SJCRH30 (cell line): ENCODE data around the gene CIB2. TPM values are rescaled to one million over a fixed set of nuclear protein-coding genes. Genes with fewer than 3 reads are reported as not detected.

Experiments
- DNase-seq, 2 experiments: peaks; one replicate each; pipeline ENCODE4 v3.0.0-alpha.2; 2015 to 2020
- H3K27ac ChIP-seq: fragments of 250-450 bp; sonication (Bioruptor Pico); 2 replicates; pipeline ENCODE4 v1.5.1; 2020; ENCODE audit warnings: mild to moderate bottlenecking, moderate library complexity
- H3K27me3 ChIP-seq: fragments of 250-450 bp; sonication (Bioruptor Pico); 2 replicates; pipeline ENCODE4 v1.5.1; 2020; ENCODE audit warnings: mild to moderate bottlenecking, moderate library complexity
- H3K36me3 ChIP-seq: fragments of 250-450 bp; sonication (Bioruptor Pico); 2 replicates; pipeline ENCODE4 v1.5.1; 2020; ENCODE audit warnings: mild to moderate bottlenecking, moderate library complexity
- H3K4me1 ChIP-seq: fragments of 250-450 bp; sonication (Bioruptor Pico); 2 replicates; pipeline ENCODE4 v1.5.1; 2020; ENCODE audit warnings: mild to moderate bottlenecking, moderate library complexity
- H3K4me3 ChIP-seq: fragments of 250-450 bp; sonication (Bioruptor Pico); 2 replicates; pipeline ENCODE4 v1.5.1; 2020; ENCODE audit warnings: mild to moderate bottlenecking, moderate library complexity
- H3K9me3 ChIP-seq: fragments of 250-450 bp; sonication (Bioruptor Pico); replicated peaks from 2 replicates; pipeline ENCODE4 v1.5.1; 2020; ENCODE audit warnings: mild to moderate bottlenecking, moderate library complexity
- total RNA-seq: library from RNA; depleted of rRNA; stranded (reverse); fragments of >200 nt; shearing (Covaris generic); gene quantifications from 2 replicates; pipeline ENCODE4 v1.2.3, GENCODE V29; 2014

The CIB2 gene
- total RNA-seq, 1 experiment from 2014 or later, result 0.59 TPM

DNA sequence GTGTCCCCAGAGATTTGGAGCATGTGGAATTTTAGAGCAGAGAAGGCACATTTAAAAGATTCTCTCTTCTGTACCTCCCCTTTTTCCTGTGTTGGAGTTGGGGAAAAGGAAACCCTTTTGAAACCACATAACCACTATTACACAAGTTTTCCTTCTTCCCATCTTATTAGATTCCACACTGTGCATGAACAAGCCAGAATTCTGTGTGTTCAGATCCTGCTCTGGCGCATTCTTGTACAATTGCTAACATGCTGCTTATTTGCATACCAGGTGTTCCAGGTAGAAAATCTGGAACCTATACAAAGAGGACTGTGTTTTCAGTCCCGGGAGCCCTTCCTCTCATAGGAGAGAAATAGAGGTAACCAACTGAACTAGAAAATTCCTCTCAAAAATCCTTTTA lies 2.6 kb upstream of the CIB2 start:
- H3K27ac ChIP-seq, result no peak overlapping the region
- no peaks in the 10 kb centered on the region for H3K27me3 ChIP-seq
- H3K36me3 ChIP-seq, result no peaks in the 10 kb centered on the region
- DNase-seq, result no peak
- H3K4me3 ChIP-seq, result no peak overlapping the region
- no peaks in the 10 kb centered on the region for H3K4me1 ChIP-seq
- H3K9me3 ChIP-seq, result no peaks in the 10 kb centered on the region

DNA sequence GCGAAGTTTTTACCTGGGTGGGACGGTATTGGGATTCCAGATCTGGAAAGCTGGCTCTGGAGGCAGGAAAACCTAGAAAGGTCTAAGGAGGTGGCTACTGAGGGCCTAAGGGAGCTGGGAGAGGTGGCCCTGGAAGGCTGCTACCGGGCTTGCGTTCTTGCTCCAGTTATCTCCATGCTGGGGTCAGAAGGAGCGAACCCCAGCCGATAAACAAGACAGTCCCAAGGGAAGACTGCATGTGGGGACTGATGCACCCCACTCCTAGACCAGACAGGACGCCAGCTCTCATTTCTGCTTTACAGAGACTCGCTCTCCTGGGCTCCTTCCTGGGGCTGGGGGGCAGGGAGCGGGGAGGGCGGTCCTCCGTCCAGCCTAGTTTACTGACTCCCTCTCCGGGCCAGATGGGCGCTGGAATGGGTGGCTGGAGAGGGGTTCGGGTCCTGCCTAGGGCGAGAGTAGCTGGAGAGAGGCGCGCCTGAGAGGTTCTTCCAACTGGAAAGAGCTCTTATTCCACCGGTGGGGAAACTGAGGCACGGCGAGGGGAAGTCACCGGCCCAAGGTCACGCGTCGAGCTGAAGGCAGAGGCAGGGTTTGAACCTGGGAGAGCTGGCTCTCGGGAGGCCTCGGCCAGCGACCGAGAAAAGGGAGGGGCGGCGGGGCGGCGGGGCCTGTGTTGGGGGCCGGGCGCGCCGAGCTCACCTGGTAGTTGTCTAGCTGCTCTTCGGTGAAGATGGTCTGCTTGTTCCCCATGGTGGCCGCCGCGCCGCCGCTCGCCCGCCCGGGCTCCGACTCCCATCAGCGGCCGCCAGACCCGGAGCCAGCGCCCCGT lies 565 bp downstream of the CIB2 start:
- Histone ChIP-seq H3K27me3 (no peaks in the 10 kb centered on the region), H3K4me3 (no peak overlapping the region; the same call in 1 of the 2 replicates), H3K4me1 (no peaks in the 10 kb centered on the region), H3K27ac (no peak overlapping the region), H3K9me3 (no peaks in the 10 kb centered on the region), H3K36me3 (no peaks in the 10 kb centered on the region)
- DNase-seq, result no peak

DNA sequence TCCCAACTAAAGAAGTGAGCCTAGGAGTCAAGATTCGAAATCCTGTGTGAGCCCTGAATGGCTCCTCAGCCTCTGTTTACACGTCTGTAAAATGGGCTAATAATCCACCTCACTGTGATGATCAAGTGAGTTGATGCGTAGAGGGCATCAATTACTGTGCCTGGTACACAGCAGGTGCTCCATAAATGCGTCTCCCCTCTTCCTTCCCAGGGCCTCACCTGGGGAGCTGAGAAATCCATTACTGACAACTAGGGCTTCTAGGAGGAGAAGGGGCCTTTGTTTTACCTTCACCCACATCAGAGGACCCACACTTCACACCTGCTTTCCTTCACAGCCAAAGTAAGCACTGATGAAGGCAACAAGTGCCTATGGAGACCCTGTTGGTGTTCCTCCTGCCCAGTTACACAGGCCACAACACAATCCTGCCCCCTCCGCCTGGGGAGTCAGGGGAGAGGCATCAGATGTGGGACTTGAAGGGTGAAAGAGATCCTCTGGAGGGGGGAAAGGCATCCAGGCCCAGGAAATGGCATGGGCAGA lies 1.4 kb downstream of the CIB2 start:
- Histone ChIP-seq H3K4me1 (no peaks in the 10 kb centered on the region), H3K27me3 (no peaks in the 10 kb centered on the region), H3K27ac (no peak overlapping the region), H3K4me3 (no peak overlapping the region), H3K36me3 (no peaks in the 10 kb centered on the region), H3K9me3 (no peaks in the 10 kb centered on the region)
- no peak for DNase-seq

DNA sequence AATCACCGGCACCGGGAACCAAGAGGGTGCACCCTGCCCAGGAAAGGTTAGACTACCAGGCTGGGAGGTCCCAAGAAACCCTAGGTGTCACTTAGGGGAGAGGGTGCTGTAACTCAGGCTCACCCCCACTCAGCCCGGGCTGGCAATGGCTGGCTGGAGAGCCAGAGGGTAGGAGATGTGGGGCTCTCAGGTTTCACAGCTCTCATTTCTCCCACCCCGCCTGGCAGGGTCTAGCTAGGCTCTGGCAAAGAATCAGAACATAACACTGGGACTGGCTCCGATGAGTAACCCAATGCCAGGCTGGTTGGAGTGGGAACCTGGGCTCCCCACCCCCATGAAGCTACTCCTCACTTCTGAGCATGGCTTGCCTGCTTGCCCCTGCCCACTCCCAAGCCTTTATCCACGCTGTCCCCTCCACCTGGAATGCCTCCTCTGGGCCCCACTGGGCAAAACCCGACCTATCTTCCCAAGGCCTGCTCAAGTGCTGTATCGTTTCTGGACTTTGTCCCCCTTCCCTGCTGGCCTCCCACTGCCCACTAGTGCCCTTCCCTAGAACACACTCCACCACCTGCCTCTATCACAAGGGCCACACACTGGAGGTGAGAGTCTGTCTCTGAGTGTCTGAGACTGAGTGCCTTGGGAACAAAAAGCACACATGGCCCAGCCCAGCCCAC lies 2.0 kb downstream of the CIB2 start:
- H3K4me1 ChIP-seq, result no peaks in the 10 kb centered on the region
- H3K9me3 ChIP-seq, result no peaks in the 10 kb centered on the region
- H3K27ac ChIP-seq, result no peak overlapping the region
- peak in 1 of 2 experiments; percentile 39 for DNase-seq
- no peaks in the 10 kb centered on the region for H3K36me3 ChIP-seq
- no peaks in the 10 kb centered on the region for H3K27me3 ChIP-seq
- H3K4me3 ChIP-seq, result no peak overlapping the region

DNA sequence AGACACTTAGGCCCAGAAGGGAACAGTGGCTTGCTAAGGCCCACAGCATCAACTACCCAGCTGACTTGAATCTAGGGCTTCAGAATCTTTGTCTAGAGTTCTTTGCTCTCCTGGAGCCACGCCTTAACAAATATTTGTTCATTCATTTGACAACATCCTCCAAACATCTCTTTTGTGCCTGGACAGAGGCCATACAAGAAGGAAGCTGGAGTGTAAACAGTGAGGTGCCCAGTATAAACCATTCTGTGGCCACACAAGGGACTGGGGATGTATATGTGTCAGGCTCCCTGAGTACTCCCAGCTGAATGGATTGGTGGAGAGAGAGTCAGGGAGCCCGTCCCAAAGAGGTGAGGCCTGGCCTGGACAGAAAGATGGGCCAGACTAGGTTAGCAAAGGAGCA lies 3.4 kb downstream of the CIB2 start:
- Histone ChIP-seq H3K36me3 (no peaks in the 10 kb centered on the region), H3K9me3 (no peaks in the 10 kb centered on the region), H3K27ac (no peak overlapping the region), H3K4me1 (no peaks in the 10 kb centered on the region), H3K4me3 (no peak overlapping the region), H3K27me3 (no peaks in the 10 kb centered on the region)
- no peak for DNase-seq

DNA sequence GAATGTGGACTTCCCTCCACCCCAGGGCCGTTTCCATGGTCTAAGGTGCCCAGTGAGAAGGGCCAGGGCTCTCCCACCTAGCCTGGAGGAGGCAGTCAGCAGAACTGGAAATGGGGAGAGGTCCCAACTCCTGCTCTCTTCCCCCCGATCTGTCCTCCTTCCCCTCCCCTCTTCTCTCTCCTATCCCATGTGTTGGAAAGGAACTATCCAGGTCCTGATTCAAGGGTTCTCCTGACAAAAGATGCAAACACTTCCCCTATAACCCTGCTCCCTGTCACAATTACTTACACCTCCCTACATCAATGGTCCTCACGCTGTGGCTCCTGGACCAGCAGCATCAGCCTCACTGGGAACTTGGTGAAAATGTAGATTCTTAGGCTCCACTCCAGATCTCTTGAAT lies 6.0 kb downstream of the CIB2 start:
- DNase-seq, result no peak
- peaks cover 4% of the 10 kb centered on the region; the same call in 1 of the 2 replicates for H3K4me1 ChIP-seq
- 0 out of 2 replicates have a peak, but pooled peaks cover 2% of the 10 kb centered on the region for H3K27me3 ChIP-seq
- no peak overlapping the region for H3K4me3 ChIP-seq
- no peaks in the 10 kb centered on the region for H3K36me3 ChIP-seq
- H3K9me3 ChIP-seq, result no peaks in the 10 kb centered on the region
- H3K27ac ChIP-seq, result no peak overlapping the region

DNA sequence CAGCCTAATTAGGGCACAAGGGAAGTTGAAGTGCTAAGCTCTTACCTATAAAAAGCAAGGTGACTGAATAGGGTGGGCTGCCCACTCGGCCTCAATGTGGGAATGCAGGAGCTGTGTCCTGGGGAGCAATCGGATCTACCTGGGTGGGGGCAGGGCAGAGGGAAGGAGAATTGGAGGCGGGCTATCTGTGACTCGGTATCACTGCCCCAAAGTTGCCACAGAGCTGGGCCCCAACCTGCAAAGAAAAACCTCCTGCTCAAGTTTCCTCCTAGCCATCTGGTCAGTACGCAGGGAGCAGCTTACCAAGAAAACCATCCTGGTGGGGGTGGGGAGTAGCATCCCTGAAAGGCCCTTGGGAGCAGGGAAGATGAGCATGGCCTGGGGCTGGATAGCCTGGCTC lies 10.7 kb downstream of the CIB2 start:
- peaks cover 11% of the 10 kb centered on the region; the same call in 1 of the 2 replicates for H3K27me3 ChIP-seq
- H3K9me3 ChIP-seq, result no peaks in the 10 kb centered on the region
- no peak overlapping the region for H3K4me3 ChIP-seq
- no peak overlapping the region for H3K27ac ChIP-seq
- no peak for DNase-seq
- H3K36me3 ChIP-seq, result no peaks in the 10 kb centered on the region
- H3K4me1 ChIP-seq, result peaks cover 4% of the 10 kb centered on the region; the same call in 1 of the 2 replicates

DNA sequence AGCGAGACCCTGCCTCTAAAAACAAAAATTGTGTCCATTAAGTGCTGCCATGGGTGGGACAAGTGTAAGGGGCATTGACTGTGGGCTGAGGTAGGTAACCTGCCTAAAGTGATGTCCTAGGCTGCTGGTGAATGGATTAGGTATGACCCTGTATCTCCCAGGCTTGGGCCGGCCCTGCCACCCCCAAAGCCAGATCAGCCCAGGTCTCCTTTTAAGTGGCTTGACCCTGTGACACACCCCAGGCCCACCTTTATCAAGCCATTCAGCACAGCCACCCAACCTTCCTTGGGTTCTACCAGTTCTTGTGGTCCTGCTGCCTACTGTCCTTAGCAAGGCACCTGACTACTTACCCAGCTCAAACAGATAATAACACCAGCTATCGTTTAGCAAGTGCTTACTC lies 18.7 kb downstream of the CIB2 start:
- Histone ChIP-seq H3K27ac (no peak overlapping the region), H3K9me3 (no peaks in the 10 kb centered on the region), H3K4me3 (no peak overlapping the region), H3K4me1 (peaks cover 4% of the 10 kb centered on the region; the same call in 1 of the 2 replicates), H3K36me3 (no peaks in the 10 kb centered on the region), H3K27me3 (no peaks in the 10 kb centered on the region)
- DNase-seq, result no peak

DNA sequence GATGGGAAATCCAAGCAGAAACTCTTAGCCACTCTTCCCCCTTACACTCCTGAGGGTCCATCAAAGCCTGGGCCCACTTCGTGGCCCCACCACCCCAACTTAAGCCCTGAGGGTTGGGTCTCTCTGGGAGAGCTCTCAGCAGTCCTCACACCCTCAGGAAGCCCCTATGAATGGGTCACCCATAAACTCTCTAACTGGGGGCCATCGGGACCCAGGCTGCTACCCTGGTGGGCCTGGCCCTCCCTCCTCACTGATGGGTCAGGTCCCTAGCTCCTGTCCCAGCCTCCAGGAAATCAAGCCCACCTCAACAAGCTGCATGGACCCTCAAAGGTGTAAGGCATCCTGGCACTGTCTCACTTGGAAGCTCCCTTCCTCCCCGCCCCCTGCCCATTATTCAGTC lies 19.5 kb downstream of the CIB2 start:
- H3K4me1 ChIP-seq, result peaks cover 4% of the 10 kb centered on the region; the same call in 1 of the 2 replicates
- no peaks in the 10 kb centered on the region for H3K27me3 ChIP-seq
- no peak overlapping the region for H3K27ac ChIP-seq
- no peak overlapping the region for H3K4me3 ChIP-seq
- H3K36me3 ChIP-seq, result no peaks in the 10 kb centered on the region
- DNase-seq, result no peak
- no peaks in the 10 kb centered on the region for H3K9me3 ChIP-seq

DNA sequence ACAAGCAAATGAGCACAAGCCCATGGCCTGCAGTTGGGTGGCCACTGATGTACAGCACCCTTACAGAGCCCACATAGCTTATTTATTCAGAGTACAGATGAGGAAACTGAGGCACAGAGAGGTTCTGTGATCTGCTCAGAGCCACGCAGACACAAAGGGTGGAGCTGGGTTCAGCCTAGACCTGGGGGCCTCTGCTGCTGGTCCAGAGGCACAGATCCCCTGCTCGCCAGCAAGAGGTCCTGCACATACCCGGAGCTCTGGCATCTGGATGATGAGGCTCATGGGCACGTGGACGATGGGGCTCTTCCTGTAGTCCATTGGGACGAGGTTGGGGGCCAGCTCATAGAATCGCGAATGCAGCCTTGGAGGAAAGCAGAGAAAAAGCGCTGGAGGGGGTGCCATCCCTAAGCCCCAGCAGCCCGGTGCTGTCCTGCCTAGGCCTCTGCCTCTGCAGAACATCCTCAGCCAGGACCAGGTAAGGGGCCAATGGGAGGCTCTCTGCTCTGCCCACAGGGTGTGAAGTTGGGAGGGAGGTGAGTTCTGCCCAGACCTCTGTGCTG lies 20.2 kb downstream of the CIB2 start:
- DNase-seq, result no peak
- no peak overlapping the region for H3K4me3 ChIP-seq
- no peak overlapping the region for H3K27ac ChIP-seq
- no peaks in the 10 kb centered on the region for H3K9me3 ChIP-seq
- peaks cover 8% of the 10 kb centered on the region for H3K4me1 ChIP-seq
- H3K36me3 ChIP-seq, result no peaks in the 10 kb centered on the region
- no peaks in the 10 kb centered on the region for H3K27me3 ChIP-seq

DNA sequence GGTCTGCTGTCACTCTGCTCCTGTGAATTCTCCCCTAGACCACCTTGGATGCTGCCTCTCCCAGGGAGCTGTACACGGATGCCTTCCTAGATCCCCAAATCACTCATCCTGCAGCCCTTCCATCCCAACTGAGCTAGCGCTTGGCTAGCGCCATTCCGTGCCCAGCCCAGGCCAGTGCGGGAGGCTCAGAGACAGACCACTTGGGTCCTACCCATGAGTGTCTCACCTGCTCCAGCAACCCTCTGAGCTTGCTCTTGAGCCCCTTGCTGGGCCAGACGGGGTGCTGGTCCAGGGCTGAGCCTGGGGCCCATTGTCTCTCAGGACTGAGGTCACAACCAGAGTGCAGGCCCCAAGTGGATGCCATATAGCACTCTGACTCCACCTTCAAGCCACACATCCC lies 21.1 kb downstream of the CIB2 start:
- H3K4me1 ChIP-seq, result peaks cover 14% of the 10 kb centered on the region
- H3K27me3 ChIP-seq, result no peaks in the 10 kb centered on the region
- H3K36me3 ChIP-seq, result no peaks in the 10 kb centered on the region
- no peak overlapping the region for H3K4me3 ChIP-seq
- no peaks in the 10 kb centered on the region for H3K9me3 ChIP-seq
- no peak overlapping the region for H3K27ac ChIP-seq
- DNase-seq, result no peak

DNA sequence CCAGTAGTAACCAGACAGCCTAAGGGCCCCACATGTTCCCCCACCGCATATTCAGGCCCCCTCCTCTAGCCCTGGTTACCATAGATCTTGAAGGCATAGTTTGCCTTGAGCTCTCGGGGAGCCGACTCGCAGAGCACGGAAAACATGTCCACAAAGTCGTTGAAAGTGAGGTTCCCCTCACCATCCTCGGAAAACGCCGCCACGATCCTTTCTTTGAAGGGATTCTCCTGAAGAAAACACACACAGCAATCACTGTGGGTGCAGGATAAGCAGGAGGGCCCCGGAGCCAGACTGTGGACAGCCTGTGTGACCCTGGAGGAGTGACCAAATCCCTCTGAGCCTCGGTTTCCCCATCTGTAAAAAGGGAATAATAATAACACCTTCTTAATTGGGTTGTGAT lies 22.1 kb downstream of the CIB2 start:
- DNase-seq, result no peak
- no peaks in the 10 kb centered on the region for H3K36me3 ChIP-seq
- peaks cover 21% of the 10 kb centered on the region for H3K4me1 ChIP-seq
- H3K4me3 ChIP-seq, result no peak overlapping the region
- no peaks in the 10 kb centered on the region for H3K9me3 ChIP-seq
- no peak overlapping the region for H3K27ac ChIP-seq
- H3K27me3 ChIP-seq, result no peaks in the 10 kb centered on the region

DNA sequence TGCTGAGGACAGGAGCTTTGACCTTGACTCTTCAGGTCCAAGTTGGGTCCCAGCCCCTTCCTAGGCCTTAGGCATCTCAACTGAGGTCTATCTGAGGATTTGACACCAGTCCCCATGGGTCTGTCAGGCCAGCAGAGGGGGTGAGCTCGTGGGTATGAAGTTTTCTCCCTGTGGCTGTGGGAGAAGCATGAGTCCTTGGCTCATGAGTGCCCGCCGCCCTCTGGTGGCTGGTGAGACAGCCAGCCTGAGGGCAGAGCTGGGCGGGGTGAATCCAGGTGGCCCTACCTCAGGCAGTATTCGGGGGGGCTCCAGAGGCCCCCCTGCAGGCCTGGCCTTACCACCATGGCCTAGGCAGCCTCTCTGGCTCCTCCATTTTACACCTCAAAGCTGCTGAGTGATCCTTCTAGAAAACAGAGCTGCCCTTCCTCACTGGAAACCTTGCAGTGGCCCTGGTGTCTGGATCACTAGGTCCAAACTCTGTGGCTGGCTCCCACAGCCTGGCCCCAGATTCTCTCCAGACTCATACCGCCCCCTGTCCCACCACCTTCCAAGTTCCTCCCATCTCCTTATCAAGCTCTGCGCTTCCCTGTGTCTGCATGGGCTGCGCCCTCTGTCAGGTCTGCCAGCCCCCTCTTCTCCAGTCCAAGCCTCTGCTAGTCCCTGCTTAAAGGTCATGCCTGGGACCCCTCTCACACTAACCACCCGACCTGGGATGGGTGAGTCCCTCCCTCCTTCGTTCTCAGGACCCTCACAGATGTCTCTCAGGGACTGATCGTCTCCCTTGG lies 22.8 kb downstream of the CIB2 start:
- peak; percentile 90 to 95 for DNase-seq
- no peaks in the 10 kb centered on the region for H3K27me3 ChIP-seq
- no peak overlapping the region for H3K4me3 ChIP-seq
- H3K9me3 ChIP-seq, result no peaks in the 10 kb centered on the region
- H3K27ac ChIP-seq, result no peak overlapping the region
- H3K4me1 ChIP-seq, result peaks cover 28% of the 10 kb centered on the region
- no peaks in the 10 kb centered on the region for H3K36me3 ChIP-seq

DNA sequence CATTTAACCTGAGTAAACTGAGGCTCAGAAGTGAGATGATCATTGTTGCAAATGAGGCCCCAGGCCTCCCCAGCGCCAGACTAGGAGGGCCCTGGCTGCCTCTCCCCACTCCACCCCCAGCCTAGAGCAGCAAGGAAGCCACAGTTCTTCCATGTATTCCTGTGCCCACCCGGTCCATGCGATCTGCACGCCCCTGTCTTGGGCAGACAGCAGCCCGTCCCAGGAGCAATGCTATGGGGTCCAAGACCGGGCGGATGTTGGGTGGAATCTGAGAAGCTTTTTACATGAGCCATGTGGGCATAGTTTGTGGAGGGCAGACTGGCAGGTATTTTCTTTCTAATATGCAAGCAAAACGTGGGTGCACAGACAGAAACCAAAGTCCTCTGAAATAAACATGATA lies 23.8 kb downstream of the CIB2 start:
- DNase-seq, result no peak
- Histone ChIP-seq H3K27ac (no peak overlapping the region), H3K9me3 (no peaks in the 10 kb centered on the region), H3K4me1 (peaks cover 33% of the 10 kb centered on the region), H3K27me3 (no peaks in the 10 kb centered on the region), H3K36me3 (no peaks in the 10 kb centered on the region), H3K4me3 (no peak overlapping the region)
